Lower lobe of right lung (tissue), 2 donors: ENCODE data around the gene CEP135. TPM values are rescaled to one million over a fixed set of nuclear protein-coding genes. Genes with fewer than 3 reads are reported as not detected.
"Not testable (repeated sequence)": the region's sequence is repeated elsewhere in the genome, so short reads cannot be mapped to it uniquely, and the experiment has no call there.

Source experiments
- ATAC-seq, 2 donors: fragments of 200-7000 bp; cut with Tn5 transposase; one replicate each; pipeline ENCODE4 v1.9.1; 2020 to 2022; ENCODE audit warnings: mild to moderate bottlenecking in 2 of 2, moderate library complexity in 2 of 2
- DNase-seq: peaks from one replicate; pipeline ENCODE4 v3.0.0-alpha.2; 2020
- H3K27ac ChIP-seq: fragments of 200-600 bp; one replicate; pipeline ENCODE4 v1.8.0; 2022
- H3K27me3 ChIP-seq: fragments of 200-600 bp; one replicate; pipeline ENCODE4 v1.8.0; 2022; ENCODE audit warnings: low read depth
- H3K36me3 ChIP-seq: fragments of 200-600 bp; one replicate; pipeline ENCODE4 v1.8.0; 2022; ENCODE audit warnings: mild to moderate bottlenecking
- H3K4me1 ChIP-seq: fragments of 200-600 bp; one replicate; pipeline ENCODE4 v1.8.0; 2022
- H3K4me3 ChIP-seq: fragments of 200-600 bp; one replicate; pipeline ENCODE4 v1.8.0; 2022; ENCODE audit warnings: mild to moderate bottlenecking
- H3K9me3 ChIP-seq: fragments of 200-600 bp; one replicate; pipeline ENCODE4 v1.8.0; 2022
- intact Hi-C: fragments of 100-400 bp; cut with DNase I; formaldehyde crosslinking; loops from one replicate; pipeline ENCODE4 v1.11.0; 2022
- total RNA-seq: library from RNA; stranded (reverse); fragmentation: NEBNext Ultra II Directional; extraction: Animal tissue kit (Norgen Biotek cat#: 25700); gene quantifications from one replicate; pipeline ENCODE4 v1.2.1, GENCODE V29; 2021
- TF ChIP-seq, protein P1 (sequence below): fragments of 200-600 bp; IDR thresholded peaks from one replicate; pipeline ENCODE4 v1.8.0; 2022; ENCODE audit warnings: antibody characterized with exemption, mild to moderate bottlenecking
- donor health status: DM: no; HTN: yes; CAD: no; lungs with severe emphysema.

CEP135 gene
- total RNA-seq, 1 donor from 2014 or later = 8.2 TPM

DNA sequence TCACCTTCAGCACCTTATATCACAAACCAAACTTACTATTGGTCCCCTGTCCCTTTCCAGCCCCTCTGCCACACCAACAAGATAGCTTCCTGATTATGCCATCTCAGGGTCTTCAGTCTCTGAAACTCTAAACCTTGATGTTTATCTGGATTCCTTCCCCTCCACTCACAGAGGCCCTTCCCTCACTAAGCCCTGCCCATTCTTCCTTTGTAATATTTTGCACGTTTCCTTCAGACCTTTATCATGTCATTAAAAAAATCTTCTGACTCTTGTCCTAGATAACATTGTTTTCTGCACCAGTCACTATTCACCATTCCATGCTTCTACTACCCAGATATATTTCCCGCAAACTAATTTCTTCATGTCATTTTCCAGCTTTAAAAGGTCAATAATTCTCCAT lies 17.7 kb upstream of the CEP135 start:
- ATAC-seq = no peak
- Histone ChIP-seq H3K4me3 (no peak overlapping the region), H3K4me1 (no peaks in the 10 kb centered on the region), H3K27ac (no peak overlapping the region), H3K9me3 (no peaks in the 10 kb centered on the region), H3K36me3 (no peaks in the 10 kb centered on the region), H3K27me3 (no peaks in the 10 kb centered on the region)
- intact Hi-C loops = no loop called here
- DNase-seq = no peak
- TF ChIP-seq, protein P1, sequence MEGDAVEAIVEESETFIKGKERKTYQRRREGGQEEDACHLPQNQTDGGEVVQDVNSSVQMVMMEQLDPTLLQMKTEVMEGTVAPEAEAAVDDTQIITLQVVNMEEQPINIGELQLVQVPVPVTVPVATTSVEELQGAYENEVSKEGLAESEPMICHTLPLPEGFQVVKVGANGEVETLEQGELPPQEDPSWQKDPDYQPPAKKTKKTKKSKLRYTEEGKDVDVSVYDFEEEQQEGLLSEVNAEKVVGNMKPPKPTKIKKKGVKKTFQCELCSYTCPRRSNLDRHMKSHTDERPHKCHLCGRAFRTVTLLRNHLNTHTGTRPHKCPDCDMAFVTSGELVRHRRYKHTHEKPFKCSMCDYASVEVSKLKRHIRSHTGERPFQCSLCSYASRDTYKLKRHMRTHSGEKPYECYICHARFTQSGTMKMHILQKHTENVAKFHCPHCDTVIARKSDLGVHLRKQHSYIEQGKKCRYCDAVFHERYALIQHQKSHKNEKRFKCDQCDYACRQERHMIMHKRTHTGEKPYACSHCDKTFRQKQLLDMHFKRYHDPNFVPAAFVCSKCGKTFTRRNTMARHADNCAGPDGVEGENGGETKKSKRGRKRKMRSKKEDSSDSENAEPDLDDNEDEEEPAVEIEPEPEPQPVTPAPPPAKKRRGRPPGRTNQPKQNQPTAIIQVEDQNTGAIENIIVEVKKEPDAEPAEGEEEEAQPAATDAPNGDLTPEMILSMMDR = no peak

DNA sequence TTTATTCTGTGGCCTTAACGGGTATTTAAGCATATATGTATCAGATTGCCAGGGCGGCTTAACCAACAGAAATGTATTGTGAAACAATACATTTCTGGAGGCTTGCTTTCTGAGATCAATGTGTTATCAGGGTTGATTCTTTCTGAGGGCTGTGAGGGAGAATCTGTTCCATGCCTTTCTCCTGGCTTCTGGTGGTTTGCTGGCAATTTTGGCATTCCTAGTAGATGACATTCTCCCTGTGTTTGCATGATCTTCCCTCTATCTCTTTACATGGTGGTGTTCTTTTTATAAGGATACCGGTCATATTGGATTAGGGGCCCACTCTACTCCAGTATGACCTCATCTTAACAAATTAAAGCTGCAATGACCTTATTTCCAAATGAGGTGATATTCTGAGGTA lies 16.9 kb upstream of the CEP135 start:
- no peaks in the 10 kb centered on the region for H3K4me1 ChIP-seq
- H3K27me3 ChIP-seq = no peaks in the 10 kb centered on the region
- no peak overlapping the region for H3K4me3 ChIP-seq
- no peak for DNase-seq
- peaks cover 2% of the 10 kb centered on the region for H3K9me3 ChIP-seq
- H3K36me3 ChIP-seq = no peaks in the 10 kb centered on the region
- no peak overlapping the region for H3K27ac ChIP-seq
- TF ChIP-seq, protein P1 = no peak
- ATAC-seq = no peak
- intact Hi-C loops = no loop called here

DNA sequence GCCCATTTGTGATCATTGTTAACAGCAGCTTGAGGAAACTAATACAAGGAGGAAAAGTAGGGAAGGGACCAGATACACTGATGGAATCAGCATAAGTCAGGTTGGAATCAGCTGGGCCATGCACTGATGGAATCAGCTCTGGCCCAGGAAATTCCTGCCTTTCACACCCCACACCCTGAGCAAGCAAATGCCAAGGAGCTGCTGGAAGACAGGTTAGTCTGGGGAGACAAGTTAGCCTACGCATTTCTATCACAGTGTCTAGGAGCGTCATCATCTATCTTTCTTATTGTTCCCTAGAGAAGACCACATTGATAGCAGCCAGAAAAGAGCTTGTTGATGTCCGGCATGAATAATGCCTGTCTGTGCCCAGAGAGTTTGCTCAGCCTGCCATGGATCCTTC lies 16.2 kb upstream of the CEP135 start:
- intact Hi-C loops = no loop called here
- DNase-seq = no peak
- peaks cover 9% of the 10 kb centered on the region for H3K9me3 ChIP-seq

DNA sequence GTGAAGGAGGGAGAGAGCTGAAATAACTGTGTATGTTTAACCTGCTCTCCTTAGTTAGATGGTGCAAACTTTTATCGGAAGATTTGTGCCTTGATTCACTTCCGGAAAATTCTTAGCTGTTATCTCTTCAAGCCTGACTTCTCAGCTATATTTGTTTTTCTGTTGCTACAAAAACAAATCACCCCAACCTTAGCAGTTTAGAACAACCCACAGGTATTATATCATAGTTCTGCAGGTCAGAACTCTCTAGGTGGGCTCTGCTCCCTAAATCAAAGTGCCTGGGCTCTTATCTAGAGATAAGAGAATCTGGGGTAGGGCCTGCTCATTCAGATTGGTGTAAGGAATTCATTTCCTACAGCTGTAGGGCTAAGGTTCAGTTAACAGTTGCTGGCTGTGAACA lies 15.1 kb upstream of the CEP135 start:
- no peak overlapping the region for H3K27ac ChIP-seq
- ATAC-seq (no peak), DNase-seq (no peak)
- peaks cover under 1% of the 10 kb centered on the region for H3K36me3 ChIP-seq
- peaks cover 15% of the 10 kb centered on the region for H3K9me3 ChIP-seq
- no peaks in the 10 kb centered on the region for H3K4me1 ChIP-seq
- no peaks in the 10 kb centered on the region for H3K27me3 ChIP-seq
- TF ChIP-seq, protein P1 = no peak
- intact Hi-C loops = no loop called here
- no peak overlapping the region for H3K4me3 ChIP-seq

More for the DNA sequence above, 16.2 kb upstream of the CEP135 start:
- Histone ChIP-seq H3K27me3 (no peaks in the 10 kb centered on the region), H3K27ac (no peak overlapping the region), H3K36me3 (no peaks in the 10 kb centered on the region), H3K4me1 (no peaks in the 10 kb centered on the region), H3K4me3 (no peak overlapping the region)
- no peak for ATAC-seq
- TF ChIP-seq, protein P1 = no peak

DNA sequence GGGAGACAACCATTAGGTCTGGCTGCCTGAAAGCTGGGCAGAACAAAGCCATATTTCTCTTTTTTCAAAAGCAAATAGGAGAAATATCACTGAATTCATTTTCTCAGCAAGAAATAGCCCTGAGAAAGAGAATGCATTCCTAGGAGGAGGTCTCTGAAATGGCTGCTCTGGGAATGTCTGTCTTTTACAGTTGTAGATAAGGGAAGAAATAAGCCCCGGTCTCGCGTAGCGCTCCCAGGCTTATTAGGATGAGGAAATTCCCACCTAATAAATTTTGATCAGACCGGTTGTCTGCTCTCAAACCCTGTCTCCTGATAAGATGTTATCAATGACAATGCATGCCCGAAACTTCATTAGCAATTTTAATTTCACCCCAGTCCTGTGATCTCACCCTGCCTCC lies 12.8 kb upstream of the CEP135 start:
- H3K4me3 ChIP-seq, H3K4me1 ChIP-seq, ATAC-seq, H3K27me3 ChIP-seq, DNase-seq, H3K27ac ChIP-seq, H3K36me3 ChIP-seq, intact Hi-C loops: not testable (repeated sequence)
- peaks cover 15% of the 10 kb centered on the region for H3K9me3 ChIP-seq

DNA sequence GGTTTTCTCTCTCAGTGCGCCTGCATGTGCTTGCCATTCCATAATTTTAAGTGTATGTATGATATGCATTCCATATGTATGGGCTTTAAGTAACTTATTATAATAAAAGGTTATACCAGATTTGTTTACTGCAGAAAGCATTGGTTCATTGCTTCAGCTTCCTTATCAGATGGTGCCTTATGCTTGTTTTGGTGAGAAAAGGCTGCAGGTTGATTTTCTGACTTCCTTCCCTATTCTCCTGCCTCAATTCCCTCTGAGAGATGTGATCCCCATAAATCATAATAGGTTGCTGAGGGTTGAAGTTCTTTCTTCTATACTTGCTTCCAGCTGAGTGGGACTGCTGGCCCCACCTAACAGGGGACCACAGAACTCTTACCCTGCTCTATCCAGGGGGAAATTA lies 10.3 kb upstream of the CEP135 start:
- no peak for ATAC-seq
- no peak for DNase-seq
- no peaks in the 10 kb centered on the region for H3K27me3 ChIP-seq
- H3K4me1 ChIP-seq = no peaks in the 10 kb centered on the region
- peaks cover 15% of the 10 kb centered on the region for H3K9me3 ChIP-seq
- H3K27ac ChIP-seq = no peak overlapping the region
- intact Hi-C loops = no loop called here
- no peak overlapping the region for H3K4me3 ChIP-seq
- peaks cover 4% of the 10 kb centered on the region for H3K36me3 ChIP-seq
- TF ChIP-seq, protein P1 = no peak
